Stomach (tissue), 4 donors: ENCODE results near the gene RGL3.

Experiments
- CTCF ChIP-seq, 7 experiments: fragments of 450-650 bp in 4 of 7; fragments of 200-600 bp in 3 of 7; sonication (generic) in 3 of 7; IDR thresholded peaks; one replicate each; pipeline ENCODE4 v1.5.1; 2016 to 2019; ENCODE audit warnings: antibody characterized with exemption in 7 of 7, control low read depth in 2 of 7, mild to moderate bottlenecking in 1 of 7
- POLR2A ChIP-seq, 4 donors: fragments of 450-650 bp; IDR thresholded peaks; one replicate each; pipeline ENCODE4 v1.6.1; 2016; ENCODE audit warnings: antibody characterized with exemption in 4 of 4, control low read depth in 2 of 4, mild to moderate bottlenecking in 1 of 4, moderate library complexity in 1 of 4

- TF ChIP-seq POLR2A (IDR thresholded peaks at IDR 0.05) (no peak), CTCF (IDR thresholded peaks at IDR 0.05) (peak in 6 of 7 experiments; percentile 93 to 100 (median 98))
These were observed 16.1 kb upstream of the RGL3 start, which contains the start of the genes ODAD3 and PRKCSH for GRCh38 chr19:11435057-11435832.
